HepG2 (cell line): ENCODE data around the gene P4HA1. TPM values are rescaled to one million over a fixed set of nuclear protein-coding genes. Genes with fewer than 3 reads are reported as not detected.

Experiments
- ATAC-seq: fragments of 200-7000 bp; cut with Tn5 transposase; 3 replicates; pipeline ENCODE4 v1.9.1; 2020; ENCODE audit warnings: mild to moderate bottlenecking, moderate library complexity
- BruUV-seq: library from RNA; stranded (reverse); fragments of 400-500 nt; replicated peaks from 2 replicates; lab custom pipeline; 2021; lab: Mats Ljungman, UMichigan
- CTCF ChIA-PET: fragments of 300-600 bp; formaldehyde crosslinking; extraction: SDS; loops from one replicate; lab custom pipeline; 2021; ENCODE audit warnings: low total read pairs, inconsistent platforms, low intra/inter-chr PET ratio; lab: Yijun Ruan, JAX
- POLR2A ChIA-PET: fragments of 350-600 bp; sonication (Branson Sonifier 250); formaldehyde crosslinking; loops from one replicate; lab custom pipeline; 2020; ENCODE audit warnings: antibody characterized with exemption, inconsistent platforms; lab: Yijun Ruan, JAX
- DNase-seq: peaks from one replicate; pipeline ENCODE4 v3.0.0-alpha.2; 2015; ENCODE audit warnings: low spot score
- FAIRE-seq: peaks from 3 replicates; lab custom pipeline; 2011; peaks lifted over from hg19 to GRCh38; lab: Jason Lieb, UNC
- H2AFZ ChIP-seq: one replicate; pipeline ENCODE4 v1.6.1; 2011; ENCODE audit warnings: low read length, inconsistent platforms
- H3K27ac ChIP-seq: fragments of 300-600 bp; 3 replicates; pipeline ENCODE4 v1.8.0; 2011; ENCODE audit warnings: mixed run types, mild to moderate bottlenecking, mixed read lengths, low read length, inconsistent platforms; ENCODE audit not compliant: insufficient read depth; ENCODE audit errors: extremely low read length
- H3K27me3 ChIP-seq, 2 experiments: fragments of 200-600 bp in 1 of 2; 2 replicates in 1 of 2; 3 replicates in 1 of 2; pipeline versions ENCODE4 v1.6.0 to v1.8.0; 2011; ENCODE audit warnings: low read length in 2 of 2, mild to moderate bottlenecking in 2 of 2, moderate library complexity in 2 of 2, inconsistent platforms in 1 of 2; ENCODE audit not compliant: insufficient read depth in 2 of 2, control insufficient read depth in 1 of 2
- H3K36me3 ChIP-seq, 2 experiments: fragments of 200-600 bp in 1 of 2; replicated peaks in 1 of 2; 2 replicates in 1 of 2; 3 replicates in 1 of 2; pipeline versions ENCODE4 v1.5.1 to v1.8.0; 2011; ENCODE audit warnings: low read length in 2 of 2, inconsistent platforms in 1 of 2; ENCODE audit not compliant: insufficient read depth in 2 of 2, control insufficient read depth in 1 of 2
- H3K4me1 ChIP-seq: 2 replicates; pipeline ENCODE4 v1.5.1; 2012; ENCODE audit warnings: low read length, inconsistent platforms; ENCODE audit not compliant: insufficient read depth
- H3K4me2 ChIP-seq: 2 replicates; pipeline ENCODE4 v1.6.0; 2011; ENCODE audit warnings: low read depth, low read length, inconsistent platforms
- H3K4me3 ChIP-seq, 3 experiments: fragments of 200-600 bp in 1 of 3; sonication (generic), shearing (Covaris generic) in 1 of 3; replicated peaks in 1 of 3; 2 replicates each; pipeline ENCODE4 v1.5.1; 2011 to 2016; ENCODE audit warnings: low read length in 3 of 3, inconsistent platforms in 2 of 3, low read depth in 2 of 3, mild to moderate bottlenecking in 2 of 3, control low read depth in 1 of 3, mixed read lengths in 1 of 3; ENCODE audit not compliant: insufficient read depth in 1 of 3
- H3K79me2 ChIP-seq: one replicate; pipeline ENCODE4 v1.6.1; 2011; ENCODE audit warnings: low read length, inconsistent platforms; ENCODE audit not compliant: insufficient read depth
- H3K9ac ChIP-seq: 2 replicates; pipeline ENCODE4 v1.6.0; 2011; ENCODE audit warnings: mild to moderate bottlenecking, low read depth, low read length, inconsistent platforms; ENCODE audit not compliant: insufficient read depth
- H3K9me3 ChIP-seq: 2 replicates; pipeline ENCODE4 v1.5.1; 2012; ENCODE audit warnings: mild to moderate bottlenecking, low read length
- H4K20me1 ChIP-seq: 2 replicates; pipeline ENCODE4 v1.6.0; 2011; ENCODE audit warnings: inconsistent platforms, mild to moderate bottlenecking, low read length, moderate library complexity; ENCODE audit not compliant: insufficient read depth
- ARNT2 ChIP-seq: sonication (generic); formaldehyde crosslinking; IDR thresholded peaks from 2 replicates; pipeline ENCODE4 v1.8.0; 2022; ENCODE audit warnings: mild to moderate bottlenecking, low read depth, missing genetic modification reagents, moderate library complexity
- CEBPZ ChIP-seq: IDR thresholded peaks from 2 replicates; pipeline ENCODE4 v1.6.1; 2012; ENCODE audit warnings: low read length, improper control_type of control experiment
- FOSL1 ChIP-seq: sonication (generic); formaldehyde crosslinking; IDR thresholded peaks from 2 replicates; pipeline ENCODE4 v1.9.0; 2021; ENCODE audit warnings: missing genetic modification reagents, borderline replicate concordance
- FUBP1 ChIP-seq: sonication (generic); formaldehyde crosslinking; IDR thresholded peaks from 2 replicates; pipeline ENCODE4 v1.5.1; 2020; ENCODE audit warnings: missing genetic modification reagents, mild to moderate bottlenecking, borderline replicate concordance
- NFRKB ChIP-seq: fragments of 450-650 bp; IDR thresholded peaks from 2 replicates; pipeline ENCODE4 v1.6.1; 2017
- NFYC ChIP-seq: IDR thresholded peaks from 2 replicates; pipeline ENCODE4 v1.6.1; 2016; ENCODE audit warnings: missing genetic modification reagents, missing compliant biosample characterization
- TBP ChIP-seq: sonication (generic); formaldehyde crosslinking; IDR thresholded peaks from 2 replicates; pipeline ENCODE4 v1.5.0; 2020; ENCODE audit warnings: missing genetic modification reagents
- ZBED4 ChIP-seq: sonication (generic); formaldehyde crosslinking; IDR thresholded peaks from 2 replicates; pipeline ENCODE4 v1.4.0; 2020; ENCODE audit warnings: missing genetic modification reagents, borderline replicate concordance
- ZFP1 ChIP-seq: IDR thresholded peaks from 2 replicates; pipeline ENCODE4 v1.6.1; 2016
- ZKSCAN5 ChIP-seq: sonication (generic); formaldehyde crosslinking; IDR thresholded peaks from 2 replicates; pipeline ENCODE4 v1.5.1; 2020; ENCODE audit warnings: mild to moderate bottlenecking, missing genetic modification reagents
- ZNF589 ChIP-seq: sonication (generic); formaldehyde crosslinking; conservative IDR thresholded peaks from 2 replicates; pipeline ENCODE4 v1.8.0; 2022; ENCODE audit warnings: mild to moderate bottlenecking, moderate library complexity, missing genetic modification reagents
- in situ Hi-C: cut with HindIII; loops from 2 replicates; pipeline ENCODE4 v1.10.0; 2017; ENCODE audit warnings: low pct_unique_long_range_greater_than_20kb; ENCODE audit not compliant: extremely low pct_ligation_motif_present
- intact Hi-C: fragments of 100-400 bp; cut with micrococcal nuclease; formaldehyde crosslinking; loops from one replicate; pipeline ENCODE4 v1.10.0; 2022; ENCODE audit not compliant: unreplicated experiment
- polyA plus RNA-seq, 8 experiments: library from polyadenylated mRNA; depleted of rRNA in 3 of 8; stranded (reverse) in 7 of 8; unstranded in 1 of 8; fragments of >200 nt; fragmentation: Illumina TruSeq in 4 of 8; extraction: Trizol in 4 of 8; gene quantifications; 2 replicates each; pipeline versions ENCODE4 v1.2.1 to v1.2.3, GENCODE V29; 2011 to 2016; ENCODE audit warnings: low read depth in 4 of 8, missing spikeins in 1 of 8, mixed read lengths in 1 of 8; ENCODE audit not compliant: insufficient read depth in 1 of 8
- total RNA-seq, 5 experiments: library from RNA; depleted of rRNA; stranded (reverse); fragments of >200 nt; fragmentation: Illumina TruSeq; extraction: Trizol; gene quantifications; 2 replicates each; pipeline ENCODE4 v1.2.3, GENCODE V29; 2016; ENCODE audit warnings: low read depth in 1 of 5
- TF ChIP-seq, protein P1 (sequence below): sonication (generic); formaldehyde crosslinking; IDR thresholded peaks from 2 replicates; pipeline ENCODE4 v1.4.0; 2020; ENCODE audit warnings: mild to moderate bottlenecking, missing genetic modification reagents
- TF ChIP-seq, protein P2 (sequence below): sonication (generic); formaldehyde crosslinking; IDR thresholded peaks from 2 replicates; pipeline ENCODE4 v1.9.0; 2022; ENCODE audit warnings: low read depth, missing genetic modification reagents

P4HA1 gene
- total and polyA plus RNA-seq, 2 of the 13 experiments (the other 11 are each of a cell fraction or from before 2014, with no cell fraction given): 63.1 to 196 TPM

DNA sequence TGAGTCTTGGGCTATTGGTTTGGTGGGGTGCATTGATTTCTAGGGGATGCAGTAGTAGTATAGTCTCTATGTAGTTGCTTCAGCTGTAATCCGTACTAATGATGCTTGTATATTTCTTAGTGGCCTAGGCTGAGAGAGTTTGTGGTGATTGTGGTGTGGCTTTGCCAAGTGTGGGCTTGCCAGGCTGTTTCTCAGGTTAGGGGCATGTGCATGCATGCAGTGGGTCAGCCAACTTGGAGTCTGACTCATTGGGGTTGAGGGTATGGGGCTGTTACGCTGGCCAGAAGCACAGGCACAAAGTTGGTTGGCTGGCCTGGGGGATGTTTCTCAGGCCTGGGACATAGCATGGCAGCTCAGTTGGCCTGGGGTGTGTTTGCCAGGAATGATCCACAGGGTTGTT lies 116.3 kb downstream of the P4HA1 start (continued):
- TF ChIP-seq ARNT2 (no peak), ZFP1 (no peak), TBP (CRISPR knock-in tag) (no peak), FUBP1 (CRISPR knock-in tag) (no peak)
- TF ChIP-seq, all 625 proteins: peak for 0

DNA sequence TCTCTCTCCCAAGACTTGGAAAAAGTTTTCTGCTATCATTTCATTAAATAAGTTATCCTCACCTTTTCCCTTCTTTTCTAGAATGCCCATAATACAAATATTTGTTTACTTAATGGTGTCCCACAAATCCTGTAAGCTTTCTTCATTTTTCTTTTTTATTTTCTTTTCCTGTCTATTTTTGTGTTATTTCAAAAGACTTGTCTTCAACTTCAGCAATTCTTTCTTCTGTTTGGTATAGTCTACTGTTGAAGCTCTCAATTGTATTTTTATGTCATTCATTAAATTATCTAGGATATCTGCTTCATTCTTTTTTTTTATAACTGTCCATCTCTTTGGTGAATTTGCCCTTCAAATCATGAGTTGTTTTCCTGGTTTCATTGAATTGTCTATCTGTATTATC lies 117.0 kb downstream of the P4HA1 start:
- intact Hi-C loops (no loop called here), in situ Hi-C loops (no loop called here)
- DNase-seq (no peak), FAIRE-seq (no peak), ATAC-seq (no peak)
- ChIA-PET CTCF (no interaction called here), POLR2A (no interaction called here)
- Histone ChIP-seq H3K27me3 (no peaks in the 10 kb centered on the region; a peak in 1 of 5 replicates), H3K79me2 (no peaks in the 10 kb centered on the region), H3K9me3 (peaks cover 49% of the 10 kb centered on the region), H3K4me2 (no peak overlapping the region), H3K4me1 (peaks cover 7% of the 10 kb centered on the region; the same call in 1 of the 2 replicates), H3K36me3 (no peaks in the 10 kb centered on the region), H4K20me1 (no peaks in the 10 kb centered on the region), H3K9ac (no peak overlapping the region), H3K27ac (no peak overlapping the region), H2AFZ (no peak overlapping the region), H3K4me3 (no peak overlapping the region)
- BruUV-seq: no TSS peak
- no peak for TF ChIP-seq CEBPZ
- TF ChIP-seq, protein P1, sequence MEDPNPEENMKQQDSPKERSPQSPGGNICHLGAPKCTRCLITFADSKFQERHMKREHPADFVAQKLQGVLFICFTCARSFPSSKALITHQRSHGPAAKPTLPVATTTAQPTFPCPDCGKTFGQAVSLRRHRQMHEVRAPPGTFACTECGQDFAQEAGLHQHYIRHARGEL (CRISPR knock-in tag): no peak
- no peak for TF ChIP-seq ZKSCAN5
- no peak for TF ChIP-seq ZBED4 (CRISPR knock-in tag)
- TF ChIP-seq ZNF589 (CRISPR knock-in tag): no peak
- TF ChIP-seq NFYC: no peak
- no peak for TF ChIP-seq FOSL1
- no peak for TF ChIP-seq NFRKB
- TF ChIP-seq, protein P2, sequence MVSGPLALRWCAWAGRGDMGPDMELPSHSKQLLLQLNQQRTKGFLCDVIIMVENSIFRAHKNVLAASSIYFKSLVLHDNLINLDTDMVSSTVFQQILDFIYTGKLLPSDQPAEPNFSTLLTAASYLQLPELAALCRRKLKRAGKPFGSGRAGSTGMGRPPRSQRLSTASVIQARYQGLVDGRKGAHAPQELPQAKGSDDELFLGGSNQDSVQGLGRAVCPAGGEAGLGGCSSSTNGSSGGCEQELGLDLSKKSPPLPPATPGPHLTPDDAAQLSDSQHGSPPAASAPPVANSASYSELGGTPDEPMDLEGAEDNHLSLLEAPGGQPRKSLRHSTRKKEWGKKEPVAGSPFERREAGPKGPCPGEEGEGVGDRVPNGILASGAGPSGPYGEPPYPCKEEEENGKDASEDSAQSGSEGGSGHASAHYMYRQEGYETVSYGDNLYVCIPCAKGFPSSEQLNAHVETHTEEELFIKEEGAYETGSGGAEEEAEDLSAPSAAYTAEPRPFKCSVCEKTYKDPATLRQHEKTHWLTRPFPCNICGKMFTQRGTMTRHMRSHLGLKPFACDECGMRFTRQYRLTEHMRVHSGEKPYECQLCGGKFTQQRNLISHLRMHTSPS: no peak
